Measurements from ENCODE around the gene ADTRP. TPM values are rescaled to one million over a fixed set of nuclear protein-coding genes. Genes with fewer than 3 reads are reported as not detected.

The ADTRP gene
- total and polyA plus RNA-seq, 9 donors, result 0.12 to 0.80 (median 0.34) TPM; not detected in 5

GRCh38 chr6:11685481-11686093, 93.0 kb downstream of the ADTRP start:
- H3K27me3 ChIP-seq, result no peaks in the 10 kb centered on the region
- TF ChIP-seq CTCF (IDR thresholded peaks at IDR 0.05) (no peak), POLR2A (IDR thresholded peaks at IDR 0.05) (no peak), EP300 (IDR thresholded peaks at IDR 0.05) (no peak)
- no peak overlapping the region for H3K27ac ChIP-seq
- no peaks in the 10 kb centered on the region for H3K36me3 ChIP-seq
- H3K4me1 ChIP-seq (ENCODE audit: insufficient read depth), result peaks cover 1% of the 10 kb centered on the region
- H3K4me3 ChIP-seq, result no peak overlapping the region
- no peak for DNase-seq
- H3K9me3 ChIP-seq, result no peaks in the 10 kb centered on the region
- 63 to 72% (median 67%) methylated on average over 3 of the region's 3 CpGs for WGBS, 3 donors
- intact Hi-C loops (cut with DNase I), result no loop called here

GRCh38 chr6:11684901-11685480, 93.6 kb downstream of the ADTRP start:
- no peak for DNase-seq
- H3K9me3 ChIP-seq, result no peaks in the 10 kb centered on the region
- WGBS, 3 donors, result 57 to 61% (median 60%) methylated on average over 4 of the region's 4 CpGs
- intact Hi-C loops (cut with DNase I), result no loop called here
- H3K27me3 ChIP-seq, result no peaks in the 10 kb centered on the region
- no peak overlapping the region for H3K27ac ChIP-seq
- TF ChIP-seq EP300 (IDR thresholded peaks at IDR 0.05) (no peak), CTCF (IDR thresholded peaks at IDR 0.05) (no peak), POLR2A (IDR thresholded peaks at IDR 0.05) (no peak)
- no peaks in the 10 kb centered on the region for H3K36me3 ChIP-seq
- H3K4me3 ChIP-seq, result no peak overlapping the region
- peaks cover 1% of the 10 kb centered on the region for H3K4me1 ChIP-seq (ENCODE audit: insufficient read depth)

- H3K27me3 ChIP-seq, result no peaks in the 10 kb centered on the region
- H3K4me1 ChIP-seq (ENCODE audit: insufficient read depth), result peaks cover 1% of the 10 kb centered on the region
- no peaks in the 10 kb centered on the region for H3K9me3 ChIP-seq
- no peak for DNase-seq
- H3K27ac ChIP-seq, result no peak overlapping the region
- intact Hi-C loops (cut with DNase I), result no loop called here
- TF ChIP-seq EP300 (IDR thresholded peaks at IDR 0.05), result no peak
- no peak for TF ChIP-seq CTCF (IDR thresholded peaks at IDR 0.05)
- TF ChIP-seq POLR2A (IDR thresholded peaks at IDR 0.05), result no peak
- H3K36me3 ChIP-seq, result no peaks in the 10 kb centered on the region
- H3K4me3 ChIP-seq, result no peak overlapping the region
- WGBS, 3 donors, result 89 to 96% (median 92%) methylated on average over 2 of the region's 2 CpGs
Observed at GRCh38 chr6:11683871-11684270, 94.7 kb downstream of the ADTRP start.

- intact Hi-C loops (cut with DNase I), result no loop called here
- Histone ChIP-seq H3K27me3 (no peaks in the 10 kb centered on the region), H3K36me3 (no peaks in the 10 kb centered on the region), H3K27ac (no peak overlapping the region), H3K9me3 (no peaks in the 10 kb centered on the region), H3K4me1 (ENCODE audit: insufficient read depth) (no peaks in the 10 kb centered on the region), H3K4me3 (no peak overlapping the region)
- 82 to 91% (median 88%) methylated on average over 3 of the region's 3 CpGs for WGBS, 3 donors
- no peak for DNase-seq
- no peak for TF ChIP-seq POLR2A (IDR thresholded peaks at IDR 0.05)
- TF ChIP-seq CTCF (IDR thresholded peaks at IDR 0.05), result no peak
- no peak for TF ChIP-seq EP300 (IDR thresholded peaks at IDR 0.05)
Observed at GRCh38 chr6:11682561-11682975, 96.0 kb downstream of the ADTRP start.

Measured in ovary (tissue), 9 donors.